ENCODE measurements around the gene URGCP. TPM values are rescaled to one million over a fixed set of nuclear protein-coding genes. Genes with fewer than 3 reads are reported as not detected.

URGCP gene
- total RNA-seq, 2 donors from 2014 or later = 23.2 to 23.8 TPM

- Mint-ChIP-seq H3K36me3 (ENCODE audit: low read depth) (peaks cover 2% of the 10 kb centered on the region), H3K27ac (no peak overlapping the region), H3K4me3 (no peak overlapping the region), H3K27me3 (ENCODE audit: insufficient read depth) (peaks cover 24% of the 10 kb centered on the region), H3K4me1 (peaks cover 3% of the 10 kb centered on the region), H3K9me3 (no peaks in the 10 kb centered on the region)
- H3K9ac ChIP-seq (ENCODE audit: extremely low read depth, low read length, poor library complexity, severe bottlenecking) = no peak overlapping the region
- no peaks in the 10 kb centered on the region for H3K9me3 ChIP-seq (ENCODE audit: control insufficient read depth, low read length)
- H3K4me3 ChIP-seq (ENCODE audit: low read length) = no peak overlapping the region
- no peak for DNase-seq
- H3K4me1 ChIP-seq (ENCODE audit: control insufficient read depth, insufficient read depth, low read length) = no peaks in the 10 kb centered on the region
- H3K36me3 ChIP-seq (ENCODE audit: control insufficient read depth, insufficient read depth, low read length) = no peaks in the 10 kb centered on the region
- TF ChIP-seq CTCF (conservative IDR thresholded peaks at IDR 0.05) = no peak
- H3K27me3 ChIP-seq (ENCODE audit: control insufficient read depth, insufficient read depth, low read length, poor library complexity, severe bottlenecking) = peaks cover 7% of the 10 kb centered on the region
- H3K27ac ChIP-seq (ENCODE audit: low read depth, low read length) = no peak overlapping the region
- WGBS, 2 experiments (ENCODE audit: insufficient coverage in 1 of 2, insufficient read length in 1 of 2) = 89 to 96% methylated on average over 3 to 4 of the region's 4 CpGs
Measured at GRCh38 chr7:43927810-43928209, 21.4 kb upstream of the URGCP start.

- H3K9ac ChIP-seq (ENCODE audit: extremely low read depth, low read length, poor library complexity, severe bottlenecking) = peak overlapping the region; percentile 38
- H3K4me3 Mint-ChIP-seq = peak overlapping the region; percentile 63
Measured at GRCh38 chr7:43926798-43927123, 20.4 kb upstream of the URGCP start.

GRCh38 chr7:43925984-43926797, 19.8 kb upstream of the URGCP start, which contains the start of gene UBE2D4:
TSS of gene UBE2D4 (plus strand) at chr7:43926436. CDS start at chr7:43926533, 97 bp downstream.
- Mint-ChIP-seq H3K4me1 (peaks cover 3% of the 10 kb centered on the region), H3K9me3 (no peaks in the 10 kb centered on the region), H3K36me3 (ENCODE audit: low read depth) (peaks cover 2% of the 10 kb centered on the region), H3K27ac (no peak within 1 kb of the TSS), H3K27me3 (ENCODE audit: insufficient read depth) (peaks cover 24% of the 10 kb centered on the region), H3K4me3 (peak within 1 kb of the TSS; percentile 63)
- Histone ChIP-seq H3K27me3 (ENCODE audit: control insufficient read depth, insufficient read depth, low read length, poor library complexity, severe bottlenecking) (peaks cover 7% of the 10 kb centered on the region), H3K9me3 (ENCODE audit: control insufficient read depth, low read length) (no peaks in the 10 kb centered on the region), H3K4me1 (ENCODE audit: control insufficient read depth, insufficient read depth, low read length) (no peaks in the 10 kb centered on the region), H3K9ac (ENCODE audit: extremely low read depth, low read length, poor library complexity, severe bottlenecking) (peak within 1 kb of the TSS; percentile 38), H3K4me3 (ENCODE audit: low read length) (peak within 1 kb of the TSS; percentile 86), H3K36me3 (ENCODE audit: control insufficient read depth, insufficient read depth, low read length) (no peaks in the 10 kb centered on the region), H3K27ac (ENCODE audit: low read depth, low read length) (peak within 1 kb of the TSS; percentile 86)
- peak; percentile 88 for DNase-seq
- WGBS, 2 experiments (ENCODE audit: insufficient coverage in 1 of 2, insufficient read length in 1 of 2) = 9 to 19% methylated on average over 36 to 82 of the region's 82 CpGs
- no peak for TF ChIP-seq CTCF (conservative IDR thresholded peaks at IDR 0.05)

More at GRCh38 chr7:43926798-43927123, 20.4 kb upstream of the URGCP start:
- 13 to 14% methylated on average over 6 of the region's 6 CpGs for WGBS, 2 experiments (ENCODE audit: insufficient coverage in 1 of 2, insufficient read length in 1 of 2)
- H3K27ac Mint-ChIP-seq = no peak overlapping the region
- no peaks in the 10 kb centered on the region for H3K9me3 Mint-ChIP-seq
- H3K4me3 ChIP-seq (ENCODE audit: low read length) = peak overlapping the region; percentile 86
- H3K36me3 Mint-ChIP-seq (ENCODE audit: low read depth) = peaks cover 2% of the 10 kb centered on the region
- peaks cover 24% of the 10 kb centered on the region for H3K27me3 Mint-ChIP-seq (ENCODE audit: insufficient read depth)
- no peak for TF ChIP-seq CTCF (conservative IDR thresholded peaks at IDR 0.05)
- no peaks in the 10 kb centered on the region for H3K36me3 ChIP-seq (ENCODE audit: control insufficient read depth, insufficient read depth, low read length)
- H3K9me3 ChIP-seq (ENCODE audit: control insufficient read depth, low read length) = no peaks in the 10 kb centered on the region
- peak overlapping the region; percentile 86 for H3K27ac ChIP-seq (ENCODE audit: low read depth, low read length)
- DNase-seq = no peak
- H3K4me1 Mint-ChIP-seq = peaks cover 3% of the 10 kb centered on the region
- H3K27me3 ChIP-seq (ENCODE audit: control insufficient read depth, insufficient read depth, low read length, poor library complexity, severe bottlenecking) = peaks cover 7% of the 10 kb centered on the region
- no peaks in the 10 kb centered on the region for H3K4me1 ChIP-seq (ENCODE audit: control insufficient read depth, insufficient read depth, low read length)
